HG02981 (cell line): Measurements from ENCODE around the gene ARHGEF2.
A peak's percentile ranks its signal among the peaks of the same experiment; 100 is the strongest.

ENCODE experiments used
- ATAC-seq: cut with Tn5 transposase; IDR thresholded peaks from one replicate; pipeline ENCODE4 v1.9.1; 2021; ENCODE audit warnings: mild to moderate bottlenecking, moderate library complexity; ENCODE audit not compliant: unreplicated experiment

The ARHGEF2 gene

GRCh38 chr1:155973723-155974122 is 4.6 kb downstream of the ARHGEF2 start:
- no peak for ATAC-seq

- ATAC-seq = no peak
These were observed 6.2 kb downstream of the ARHGEF2 start for GRCh38 chr1:155971910-155972809.

GRCh38 chr1:155970531-155971167 is 7.7 kb downstream of the ARHGEF2 start:
- ATAC-seq = peak; percentile 69

- no peak for ATAC-seq
These were observed 9.0 kb downstream of the ARHGEF2 start for GRCh38 chr1:155969377-155969791.

- no peak for ATAC-seq
These were observed 9.7 kb downstream of the ARHGEF2 start for GRCh38 chr1:155968670-155969069.

- ATAC-seq = no peak
These were observed 10.3 kb downstream of the ARHGEF2 start for GRCh38 chr1:155968051-155968400.

- no peak for ATAC-seq
These were observed 10.9 kb downstream of the ARHGEF2 start for GRCh38 chr1:155967341-155968050.

- no peak for ATAC-seq
These were observed 11.6 kb downstream of the ARHGEF2 start for GRCh38 chr1:155966750-155967149.

- no peak for ATAC-seq
These were observed 12.2 kb downstream of the ARHGEF2 start for GRCh38 chr1:155966135-155966534.

- no peak for ATAC-seq
These were observed 14.2 kb downstream of the ARHGEF2 start for GRCh38 chr1:155964193-155964592.

GRCh38 chr1:155962599-155963211 is 15.6 kb downstream of the ARHGEF2 start:
- ATAC-seq = no peak

GRCh38 chr1:155961937-155962336 is 16.4 kb downstream of the ARHGEF2 start:
- ATAC-seq = no peak

- ATAC-seq = no peak
These were observed 18.1 kb downstream of the ARHGEF2 start for GRCh38 chr1:155960081-155960745.

- ATAC-seq = no peak
These were observed 20.9 kb downstream of the ARHGEF2 start for GRCh38 chr1:155957411-155957915.

- no peak for ATAC-seq
These were observed 23.7 kb downstream of the ARHGEF2 start for GRCh38 chr1:155954645-155955044.

GRCh38 chr1:155952505-155952890 is 25.8 kb downstream of the ARHGEF2 start:
- no peak for ATAC-seq

- no peak for ATAC-seq
These were observed 26.4 kb downstream of the ARHGEF2 start for GRCh38 chr1:155951753-155952504.

GRCh38 chr1:155950829-155951228 is 27.5 kb downstream of the ARHGEF2 start:
- no peak for ATAC-seq

GRCh38 chr1:155947741-155948140 is 30.6 kb downstream of the ARHGEF2 start:
- ATAC-seq = no peak

GRCh38 chr1:155947292-155947691 is 31.1 kb downstream of the ARHGEF2 start:
- no peak for ATAC-seq
